Glutamatergic neuron (in vitro differentiated cells): ENCODE measurements around the gene PTH. TPM values are rescaled to one million over a fixed set of nuclear protein-coding genes. Genes with fewer than 3 reads are reported as not detected.

Experiments used
- DNase-seq: peaks from one replicate; pipeline ENCODE4 v3.0.0; 2022
- H3K27ac Mint-ChIP-seq: one replicate; pipeline ENCODE4 v1.8.0; 2020; ENCODE audit warnings: mild to moderate bottlenecking, mixed read lengths, inconsistent platforms; ENCODE audit not compliant: unreplicated experiment
- H3K27me3 Mint-ChIP-seq: one replicate; pipeline ENCODE4 v1.8.0; 2020; ENCODE audit warnings: mild to moderate bottlenecking, moderate library complexity, mixed read lengths, inconsistent platforms; ENCODE audit not compliant: unreplicated experiment
- H3K36me3 Mint-ChIP-seq: one replicate; pipeline ENCODE4 v1.8.0; 2020; ENCODE audit warnings: mild to moderate bottlenecking, mixed read lengths, inconsistent platforms; ENCODE audit not compliant: unreplicated experiment
- H3K4me1 Mint-ChIP-seq: one replicate; pipeline ENCODE4 v1.8.0; 2020; ENCODE audit warnings: mild to moderate bottlenecking, low read depth, mixed read lengths, inconsistent platforms; ENCODE audit not compliant: unreplicated experiment
- H3K4me3 Mint-ChIP-seq: one replicate; pipeline ENCODE4 v1.8.0; 2020; ENCODE audit warnings: mild to moderate bottlenecking, mixed read lengths, inconsistent platforms; ENCODE audit not compliant: unreplicated experiment
- H3K9me3 Mint-ChIP-seq: one replicate; pipeline ENCODE4 v1.8.0; 2020; ENCODE audit warnings: mild to moderate bottlenecking, moderate library complexity, mixed read lengths, inconsistent platforms; ENCODE audit not compliant: unreplicated experiment
- total RNA-seq: library from RNA; stranded (reverse); fragmentation: NEBNext Ultra II Directional; extraction: Animal tissue kit (Norgen Biotek cat#: 25700); gene quantifications from one replicate; pipeline ENCODE4 v1.2.1, GENCODE V29; 2021; ENCODE audit not compliant: unreplicated experiment
- TF ChIP-seq, protein P1 (sequence below): fragments of 200-600 bp; sonication (generic); IDR thresholded peaks from one replicate; pipeline ENCODE4 v1.5.0; 2021; ENCODE audit not compliant: partially characterized antibody, unreplicated experiment

PTH gene
- total RNA-seq, 1 donor from 2014 or later: not detected

DNA sequence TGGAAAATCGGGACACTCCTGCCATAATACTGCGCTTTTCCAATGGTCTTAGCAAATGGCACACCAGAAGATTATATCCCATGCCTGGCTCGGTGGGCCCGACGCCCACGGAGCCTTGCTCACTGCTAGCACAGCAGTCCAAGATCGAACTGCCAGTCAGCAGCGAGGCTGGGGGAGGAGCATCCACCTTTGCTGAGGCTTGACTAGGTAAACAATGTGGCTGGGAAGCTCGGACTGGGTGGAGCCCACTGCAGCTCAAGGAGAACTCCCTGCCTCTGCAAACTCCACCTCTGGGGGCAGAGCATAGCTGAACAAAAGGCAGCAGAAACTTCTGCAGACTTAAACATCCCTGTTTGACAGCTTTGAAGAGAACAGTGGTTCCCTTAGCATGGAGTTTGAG is 15.6 kb downstream of the PTH start:
- no peak overlapping the region for H3K27ac Mint-ChIP-seq
- peaks cover 3% of the 10 kb centered on the region for H3K27me3 Mint-ChIP-seq
- H3K4me1 Mint-ChIP-seq: no peaks in the 10 kb centered on the region
- TF ChIP-seq, protein P1, sequence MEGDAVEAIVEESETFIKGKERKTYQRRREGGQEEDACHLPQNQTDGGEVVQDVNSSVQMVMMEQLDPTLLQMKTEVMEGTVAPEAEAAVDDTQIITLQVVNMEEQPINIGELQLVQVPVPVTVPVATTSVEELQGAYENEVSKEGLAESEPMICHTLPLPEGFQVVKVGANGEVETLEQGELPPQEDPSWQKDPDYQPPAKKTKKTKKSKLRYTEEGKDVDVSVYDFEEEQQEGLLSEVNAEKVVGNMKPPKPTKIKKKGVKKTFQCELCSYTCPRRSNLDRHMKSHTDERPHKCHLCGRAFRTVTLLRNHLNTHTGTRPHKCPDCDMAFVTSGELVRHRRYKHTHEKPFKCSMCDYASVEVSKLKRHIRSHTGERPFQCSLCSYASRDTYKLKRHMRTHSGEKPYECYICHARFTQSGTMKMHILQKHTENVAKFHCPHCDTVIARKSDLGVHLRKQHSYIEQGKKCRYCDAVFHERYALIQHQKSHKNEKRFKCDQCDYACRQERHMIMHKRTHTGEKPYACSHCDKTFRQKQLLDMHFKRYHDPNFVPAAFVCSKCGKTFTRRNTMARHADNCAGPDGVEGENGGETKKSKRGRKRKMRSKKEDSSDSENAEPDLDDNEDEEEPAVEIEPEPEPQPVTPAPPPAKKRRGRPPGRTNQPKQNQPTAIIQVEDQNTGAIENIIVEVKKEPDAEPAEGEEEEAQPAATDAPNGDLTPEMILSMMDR: no peak
- H3K9me3 Mint-ChIP-seq: no peaks in the 10 kb centered on the region
- DNase-seq: no peak
- H3K4me3 Mint-ChIP-seq: no peak overlapping the region
- peaks cover 6% of the 10 kb centered on the region for H3K36me3 Mint-ChIP-seq

DNA sequence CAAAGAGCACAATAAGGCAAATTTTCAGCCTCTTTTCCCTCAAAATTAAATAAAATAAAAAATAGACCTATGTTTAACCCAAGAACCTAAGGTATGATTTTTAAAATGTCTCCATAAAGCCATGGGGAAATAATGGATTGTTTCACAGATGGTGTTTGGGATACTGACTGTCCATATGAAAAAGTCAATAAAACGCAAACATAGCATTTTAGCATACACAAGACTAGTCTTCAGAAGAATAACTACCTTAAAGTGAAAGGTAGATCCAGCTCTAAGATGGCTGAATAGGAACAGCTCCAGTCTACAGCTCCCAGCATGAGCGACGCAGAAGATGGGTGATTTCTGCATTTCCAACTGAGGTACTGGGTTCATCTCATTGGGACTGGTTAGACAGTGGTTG is 16.1 kb downstream of the PTH start:
- TF ChIP-seq, protein P1: no peak
- H3K9me3 Mint-ChIP-seq: no peaks in the 10 kb centered on the region
- H3K36me3 Mint-ChIP-seq: peaks cover 6% of the 10 kb centered on the region
- no peak overlapping the region for H3K4me3 Mint-ChIP-seq
- DNase-seq: no peak
- no peak overlapping the region for H3K27ac Mint-ChIP-seq
- H3K4me1 Mint-ChIP-seq: no peaks in the 10 kb centered on the region
- H3K27me3 Mint-ChIP-seq: peaks cover 3% of the 10 kb centered on the region

DNA sequence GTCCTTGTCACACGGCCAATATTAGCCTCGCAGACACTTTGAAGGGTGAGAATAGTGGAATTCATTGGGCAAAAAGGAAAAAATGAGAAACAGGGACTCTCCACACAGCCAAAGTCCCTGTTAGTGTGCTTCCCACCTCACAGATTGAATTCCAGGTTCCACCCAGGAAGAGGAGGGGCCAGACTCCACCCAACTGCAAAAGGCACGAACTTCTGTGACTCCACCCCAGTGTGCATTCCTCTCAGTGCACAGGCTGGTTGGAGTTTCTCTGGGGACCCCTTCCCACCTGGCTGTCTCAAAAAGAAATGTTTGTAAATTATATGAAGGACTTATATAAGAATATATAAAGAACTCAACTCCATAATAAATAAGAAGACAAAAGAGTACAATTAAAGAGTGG is 20.7 kb downstream of the PTH start:
- Mint-ChIP-seq H3K27me3 (no peaks in the 10 kb centered on the region), H3K36me3 (no peaks in the 10 kb centered on the region), H3K4me3 (no peak overlapping the region), H3K9me3 (peaks cover 1% of the 10 kb centered on the region), H3K27ac (no peak overlapping the region), H3K4me1 (no peaks in the 10 kb centered on the region)
- TF ChIP-seq, protein P1: no peak
- no peak for DNase-seq

DNA sequence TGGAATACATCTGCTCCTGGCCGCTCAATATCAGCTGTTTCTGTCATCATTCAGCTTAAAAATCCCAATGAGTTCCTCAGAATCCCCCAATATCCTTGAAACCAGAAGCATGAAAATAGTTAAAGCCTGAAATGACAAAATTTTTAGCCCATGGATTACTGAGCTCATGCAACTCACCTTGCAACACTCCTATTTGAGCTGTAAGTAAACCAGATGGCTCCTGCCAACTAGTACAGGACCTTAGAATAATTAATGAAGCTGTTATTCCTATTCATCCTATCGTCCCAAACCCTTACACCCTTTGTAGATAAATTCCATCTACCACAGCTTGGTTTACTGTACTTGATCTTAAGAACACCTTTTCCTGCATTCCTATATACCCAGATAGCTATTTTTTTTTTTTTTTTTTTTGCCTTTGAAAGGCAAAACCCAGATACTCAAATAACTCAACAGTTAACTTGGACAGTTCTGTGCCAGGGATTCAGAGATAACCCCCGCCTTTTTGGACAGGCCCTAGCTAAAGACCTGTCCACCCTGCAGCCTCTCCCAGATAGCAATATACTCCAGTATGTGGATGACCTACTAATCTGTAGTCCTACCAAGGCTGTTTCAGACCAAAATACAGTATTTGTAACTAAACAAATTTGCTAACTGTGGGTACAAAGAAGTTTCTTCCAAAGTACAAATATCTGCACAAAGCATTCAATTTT is 22.6 kb downstream of the PTH start:
- no peak overlapping the region for H3K4me3 Mint-ChIP-seq
- no peaks in the 10 kb centered on the region for H3K27me3 Mint-ChIP-seq
- peaks cover 1% of the 10 kb centered on the region for H3K9me3 Mint-ChIP-seq
- DNase-seq: no peak
- H3K27ac Mint-ChIP-seq: no peak overlapping the region
- no peaks in the 10 kb centered on the region for H3K36me3 Mint-ChIP-seq
- TF ChIP-seq, protein P1: no peak
- H3K4me1 Mint-ChIP-seq: no peaks in the 10 kb centered on the region

DNA sequence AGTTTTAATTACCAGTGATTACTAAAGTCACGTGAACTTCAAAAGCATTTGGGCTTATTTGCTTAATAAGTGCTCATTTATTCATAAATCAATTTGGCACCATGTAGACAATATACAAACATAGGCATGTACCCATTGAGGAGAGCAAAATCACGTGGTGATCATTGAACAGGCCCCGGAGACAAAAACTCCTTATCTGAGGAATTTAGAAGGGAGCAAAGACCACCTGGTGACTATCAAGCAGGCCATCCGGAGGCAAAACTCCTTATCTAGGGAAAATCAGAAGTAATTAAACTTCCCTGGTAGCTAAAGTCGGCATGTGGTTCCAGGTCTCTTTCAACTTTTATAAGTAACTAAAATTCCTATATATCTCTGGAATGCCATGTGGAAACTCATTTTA is 27.0 kb downstream of the PTH start:
- DNase-seq: no peak

More for the DNA sequence above, 27.0 kb downstream of the PTH start:
- H3K27me3 Mint-ChIP-seq: peaks cover 2% of the 10 kb centered on the region
- peaks cover 1% of the 10 kb centered on the region for H3K9me3 Mint-ChIP-seq
- TF ChIP-seq, protein P1: no peak
- no peaks in the 10 kb centered on the region for H3K36me3 Mint-ChIP-seq
- H3K27ac Mint-ChIP-seq: no peak overlapping the region
- H3K4me1 Mint-ChIP-seq: no peaks in the 10 kb centered on the region
- H3K4me3 Mint-ChIP-seq: no peak overlapping the region
